WTC11 (cell line): Measurements from ENCODE around the gene TFAP2D.

Source experiments
- ATF3 ChIP-seq: sonication (generic); formaldehyde crosslinking; conservative IDR thresholded peaks from 2 replicates; pipeline ENCODE4 v1.8.1; 2022; ENCODE audit warnings: mild to moderate bottlenecking, missing genetic modification reagents
- ATF6 ChIP-seq: sonication (generic); formaldehyde crosslinking; IDR thresholded peaks from 2 replicates; pipeline ENCODE4 v1.8.1; 2023; ENCODE audit warnings: mild to moderate bottlenecking, missing genetic modification reagents
- CTCF ChIP-seq: fragments of 200-600 bp; IDR thresholded peaks from 2 replicates; pipeline ENCODE4 v1.8.0; 2022; ENCODE audit warnings: antibody characterized with exemption
- E2F5 ChIP-seq: sonication (generic); formaldehyde crosslinking; IDR thresholded peaks from 2 replicates; pipeline ENCODE4 v1.8.1; 2022; ENCODE audit warnings: mild to moderate bottlenecking, moderate library complexity, missing genetic modification reagents
- FOXJ3 ChIP-seq: sonication (generic); formaldehyde crosslinking; IDR thresholded peaks from 2 replicates; pipeline ENCODE4 v1.9.0; 2021; ENCODE audit warnings: missing genetic modification reagents, mild to moderate bottlenecking, borderline replicate concordance
- FOXP1 ChIP-seq: sonication (generic); formaldehyde crosslinking; IDR thresholded peaks from 2 replicates; pipeline ENCODE4 v1.8.0; 2022; ENCODE audit warnings: missing genetic modification reagents, mild to moderate bottlenecking, moderate library complexity, borderline replicate concordance
- JUN ChIP-seq: sonication (generic); formaldehyde crosslinking; IDR thresholded peaks from 2 replicates; pipeline ENCODE4 v1.8.0; 2023; ENCODE audit warnings: mild to moderate bottlenecking, missing genetic modification reagents
- PREB ChIP-seq: sonication (generic); formaldehyde crosslinking; IDR thresholded peaks from 2 replicates; pipeline ENCODE4 v1.8.1; 2022; ENCODE audit warnings: mild to moderate bottlenecking, missing genetic modification reagents, moderate library complexity, borderline replicate concordance
- TEAD4 ChIP-seq: sonication (generic); formaldehyde crosslinking; IDR thresholded peaks from 2 replicates; pipeline ENCODE4 v1.8.0; 2022; ENCODE audit warnings: mild to moderate bottlenecking, missing genetic modification reagents
- USF1 ChIP-seq: sonication (generic); formaldehyde crosslinking; IDR thresholded peaks from 2 replicates; pipeline ENCODE4 v1.8.0; 2022; ENCODE audit warnings: mild to moderate bottlenecking, missing genetic modification reagents
- ZNF263 ChIP-seq: sonication (generic); formaldehyde crosslinking; IDR thresholded peaks from 2 replicates; pipeline ENCODE4 v1.8.1; 2022; ENCODE audit warnings: low read depth, mild to moderate bottlenecking, moderate library complexity, missing genetic modification reagents
- ZNF416 ChIP-seq: fragments of 250-450 bp; sonication (Bioruptor Pico); IDR thresholded peaks from 2 replicates; pipeline ENCODE4 v1.9.0; 2021; ENCODE audit warnings: mild to moderate bottlenecking, inconsistent platforms
- ZNF423 ChIP-seq: fragments of 250-450 bp; sonication (Bioruptor Pico); IDR thresholded peaks from 2 replicates; pipeline ENCODE4 v2.1.2; 2022; ENCODE audit warnings: mild to moderate bottlenecking, moderate library complexity

- TF ChIP-seq E2F5 (no peak), PREB (CRISPR knock-in tag) (no peak), CTCF (no peak), FOXP1 (CRISPR knock-in tag) (no peak), TEAD4 (CRISPR knock-in tag) (no peak), FOXJ3 (no peak), ATF6 (CRISPR knock-in tag) (no peak), JUN (CRISPR knock-in tag) (no peak), ZNF263 (no peak), ZNF423 (CRISPR knock-in tag) (no peak), ZNF416 (CRISPR knock-in tag) (no peak), ATF3 (no peak), USF1 (CRISPR knock-in tag) (no peak)
Measured at GRCh38 chr6:50742161-50742560, 28.8 kb downstream of the TFAP2D start.
